NOMO-1 treated with dmso at 0.1 percent for 144 hours (cell line): Measurements from ENCODE around the gene ENAH.
"Not testable (repeated sequence)": the region's sequence is repeated elsewhere in the genome, so short reads cannot be mapped to it uniquely, and the experiment has no call there.

Experiments
- DNase-seq: peaks from one replicate; lab custom pipeline; 2025; ENCODE audit not compliant: unreplicated experiment; lab: John Stamatoyannopoulos, UW

The ENAH gene

GRCh38 chr1:225474986-225475820, 177.7 kb downstream of the ENAH start:
- peak; percentile 15 for DNase-seq

DNA sequence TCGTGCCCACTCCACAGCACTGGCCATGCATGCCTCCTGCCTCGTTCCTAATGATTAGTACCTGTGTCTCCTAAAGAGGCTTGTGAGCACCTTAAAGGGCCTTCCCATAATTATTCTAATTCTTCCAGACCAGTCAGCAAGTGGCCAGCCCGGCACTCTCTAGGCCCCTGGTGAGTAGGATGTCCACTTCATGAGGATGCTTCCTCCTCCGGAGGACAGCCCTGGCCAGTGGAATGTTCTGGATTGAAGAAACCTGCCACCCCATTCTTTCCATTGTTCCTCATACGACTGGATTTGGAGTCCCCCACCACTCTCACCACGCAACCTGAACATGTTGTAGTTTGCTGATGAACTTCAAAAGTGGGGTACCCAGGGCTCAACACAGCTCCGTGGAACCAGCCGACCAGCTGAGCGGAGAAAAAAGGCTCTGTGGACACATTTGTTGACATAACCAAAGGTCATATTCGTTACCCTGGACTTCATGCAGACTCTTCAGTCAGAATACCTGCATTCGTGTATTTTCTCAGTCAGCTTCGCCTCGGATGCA, 178.4 kb downstream of the ENAH start:
- no peak for DNase-seq

DNA sequence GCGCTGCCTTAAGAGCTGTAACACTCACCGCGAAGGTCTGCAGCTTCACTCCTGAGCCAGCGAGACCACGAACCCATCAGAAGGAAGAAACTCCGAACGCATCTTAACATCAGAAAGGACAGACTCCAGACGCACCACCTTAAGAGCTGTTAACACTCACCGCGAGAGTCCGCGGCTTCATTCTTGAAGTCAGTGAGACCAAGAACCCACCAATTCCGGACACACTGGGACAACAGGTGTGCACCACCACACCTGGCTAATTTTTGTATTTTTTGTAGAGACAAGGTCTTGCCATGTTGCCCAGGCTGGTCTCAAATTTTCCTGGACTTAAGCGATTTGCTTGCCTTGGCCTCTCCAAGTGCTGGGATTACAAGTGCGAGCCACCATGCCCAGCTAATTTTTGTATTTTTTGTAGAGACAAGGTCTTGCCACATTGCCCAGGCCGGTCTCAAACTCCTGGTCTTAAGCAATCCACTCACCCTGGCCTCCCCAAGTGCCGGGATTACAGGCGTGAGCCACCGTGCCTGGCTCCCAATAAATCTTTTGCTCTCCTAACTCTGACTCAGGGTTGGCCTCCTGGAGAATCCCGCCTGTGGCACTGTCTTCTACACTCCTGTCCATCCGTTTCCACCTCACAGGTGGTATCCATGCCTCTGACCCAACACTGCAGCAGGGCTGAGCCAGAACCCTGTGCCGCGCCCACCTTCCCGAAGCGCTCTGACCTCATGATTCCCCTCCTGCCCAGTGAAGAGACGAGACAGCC, 179.1 kb downstream of the ENAH start:
- not testable (repeated sequence) for DNase-seq

GRCh38 chr1:225473266-225473665, 179.7 kb downstream of the ENAH start:
- not testable (repeated sequence) for DNase-seq

DNA sequence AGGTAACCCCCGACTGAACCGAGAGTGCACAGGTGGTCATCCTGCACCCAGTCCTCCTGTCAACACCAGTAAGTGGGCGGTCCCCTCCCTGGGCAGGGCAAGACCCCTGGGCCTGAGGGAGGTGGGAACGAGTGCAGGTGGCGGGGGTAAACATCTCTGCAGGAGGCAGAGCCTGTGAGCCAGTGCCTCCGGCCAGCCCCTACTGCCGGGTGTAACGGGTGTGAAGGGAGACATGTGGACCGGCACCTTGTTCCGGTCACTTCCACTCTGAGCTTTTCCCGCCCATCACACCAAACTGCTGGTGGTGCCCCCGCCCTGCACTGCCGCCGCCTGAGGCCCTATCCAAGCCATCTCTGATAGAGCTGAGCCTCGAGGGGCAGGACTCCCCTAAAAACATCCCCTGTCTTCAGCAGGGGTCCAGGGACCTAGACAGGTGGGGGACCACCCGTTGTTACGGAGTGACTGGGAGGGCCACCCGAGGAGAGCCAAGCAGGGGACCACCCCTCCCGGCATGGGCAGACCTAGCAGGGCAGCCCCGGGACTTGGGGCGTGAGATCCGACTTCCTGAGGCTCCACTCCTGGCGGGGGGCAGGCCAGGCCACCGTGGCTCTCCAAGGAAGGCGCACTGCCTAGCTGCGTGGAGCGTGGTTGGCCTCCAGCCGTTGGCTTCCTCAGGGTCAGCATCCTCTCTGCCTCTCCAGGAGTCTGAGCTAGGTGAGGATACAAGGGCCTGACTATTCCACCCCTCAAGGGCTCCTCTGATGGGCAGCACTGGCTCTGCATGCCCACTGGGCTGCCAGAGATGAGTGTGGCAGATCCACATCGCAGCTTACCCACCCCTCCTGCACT, 181.2 kb downstream of the ENAH start:
- no peak for DNase-seq

GRCh38 chr1:225471109-225471452, 181.8 kb downstream of the ENAH start:
- no peak for DNase-seq

DNA sequence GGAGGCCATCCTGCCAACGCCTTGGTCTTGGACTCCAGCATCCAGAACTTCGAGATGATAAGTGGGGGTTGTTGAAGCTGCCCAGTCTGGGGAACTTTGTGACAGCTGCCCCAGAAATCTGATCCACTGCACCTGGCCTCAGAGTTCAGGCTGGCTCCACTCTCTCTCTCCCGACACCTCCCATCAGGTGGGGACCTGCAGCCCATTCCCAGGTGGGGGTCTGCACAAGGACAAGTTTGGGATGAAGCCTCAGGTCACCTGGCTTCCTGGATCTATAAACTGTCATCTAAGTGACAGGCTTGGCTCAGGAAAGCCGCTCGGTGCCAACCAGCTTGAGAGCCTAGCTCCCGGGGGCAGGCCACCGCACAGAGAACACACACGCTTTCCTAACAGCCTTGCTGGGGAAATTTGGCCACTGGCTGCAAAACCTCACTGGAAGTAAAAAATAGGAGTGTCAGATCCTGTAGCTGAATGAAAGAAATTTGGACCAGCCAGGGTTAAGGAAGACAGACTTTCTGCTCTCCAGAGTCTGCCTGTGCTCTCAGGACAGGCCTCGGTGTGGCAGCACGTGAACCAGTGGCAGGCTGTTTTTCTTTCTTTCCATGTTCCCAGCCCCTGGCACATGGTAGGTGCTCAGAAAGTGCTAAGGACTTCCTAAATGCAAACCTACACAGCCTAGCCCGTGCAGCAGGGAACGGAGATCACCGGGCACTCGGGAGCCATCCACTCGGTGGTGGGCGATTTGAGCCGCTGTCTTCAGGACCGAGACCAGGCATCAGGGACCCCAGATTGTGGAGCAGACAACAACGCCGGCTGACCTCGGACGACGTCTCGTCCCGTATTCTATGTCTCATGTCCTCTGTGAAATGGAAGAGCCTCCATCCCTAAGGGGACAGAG, 182.5 kb downstream of the ENAH start:
- no peak for DNase-seq

DNA sequence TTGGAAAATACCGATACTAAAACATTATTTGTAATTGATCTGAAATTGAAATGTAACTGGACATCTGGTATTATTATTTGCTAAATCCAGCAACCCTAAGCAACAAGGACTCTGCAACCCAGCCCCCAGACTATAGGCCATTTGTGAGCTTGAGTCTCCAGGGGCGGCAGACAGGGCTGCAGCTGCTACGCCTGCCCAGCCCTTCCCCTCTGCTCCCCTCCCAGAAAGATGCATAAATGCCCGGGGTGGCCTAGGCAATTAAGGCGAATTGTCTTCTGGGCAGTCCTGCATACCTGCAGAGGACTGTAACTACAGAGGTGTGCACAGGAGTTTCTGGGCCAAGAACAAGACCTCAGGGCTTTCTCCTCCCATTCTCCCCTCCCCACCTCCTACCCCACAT, 183.9 kb downstream of the ENAH start:
- no peak for DNase-seq

DNA sequence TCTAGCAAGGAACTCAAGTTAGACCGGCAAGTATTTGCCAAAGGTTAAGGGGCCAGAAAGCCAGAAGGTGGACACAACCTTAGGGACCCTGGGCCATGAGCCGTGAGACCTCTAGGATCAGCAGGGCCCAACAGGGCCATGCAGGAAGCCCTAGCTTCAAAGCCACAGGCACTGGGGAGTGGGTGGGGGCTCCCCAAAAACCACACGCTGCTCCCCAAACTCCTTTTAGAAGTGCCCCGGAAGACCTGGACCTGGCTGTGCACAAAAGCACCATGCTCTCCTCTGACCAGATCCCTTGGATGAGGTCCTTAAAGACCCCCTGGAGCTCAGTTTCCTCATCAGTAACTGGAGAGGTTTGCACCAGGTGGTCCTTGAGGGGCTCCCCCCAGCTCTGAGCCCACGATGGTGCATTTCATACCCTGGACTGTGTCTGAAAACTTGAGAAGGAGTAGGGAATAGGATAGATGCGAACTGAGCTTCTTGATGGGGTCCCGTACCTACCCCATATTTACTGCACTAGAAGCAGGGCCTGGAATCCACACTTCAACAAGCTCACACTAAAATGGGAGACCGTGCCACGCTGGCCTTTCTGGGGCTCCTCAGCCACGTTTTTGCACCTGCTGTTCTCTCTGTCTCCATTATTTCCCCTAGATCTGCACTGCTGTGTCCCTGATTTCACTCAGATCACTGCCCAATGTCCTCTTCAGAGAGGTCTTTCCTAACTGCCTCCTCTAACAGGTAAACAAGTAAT, 184.5 kb downstream of the ENAH start:
- no peak for DNase-seq

DNA sequence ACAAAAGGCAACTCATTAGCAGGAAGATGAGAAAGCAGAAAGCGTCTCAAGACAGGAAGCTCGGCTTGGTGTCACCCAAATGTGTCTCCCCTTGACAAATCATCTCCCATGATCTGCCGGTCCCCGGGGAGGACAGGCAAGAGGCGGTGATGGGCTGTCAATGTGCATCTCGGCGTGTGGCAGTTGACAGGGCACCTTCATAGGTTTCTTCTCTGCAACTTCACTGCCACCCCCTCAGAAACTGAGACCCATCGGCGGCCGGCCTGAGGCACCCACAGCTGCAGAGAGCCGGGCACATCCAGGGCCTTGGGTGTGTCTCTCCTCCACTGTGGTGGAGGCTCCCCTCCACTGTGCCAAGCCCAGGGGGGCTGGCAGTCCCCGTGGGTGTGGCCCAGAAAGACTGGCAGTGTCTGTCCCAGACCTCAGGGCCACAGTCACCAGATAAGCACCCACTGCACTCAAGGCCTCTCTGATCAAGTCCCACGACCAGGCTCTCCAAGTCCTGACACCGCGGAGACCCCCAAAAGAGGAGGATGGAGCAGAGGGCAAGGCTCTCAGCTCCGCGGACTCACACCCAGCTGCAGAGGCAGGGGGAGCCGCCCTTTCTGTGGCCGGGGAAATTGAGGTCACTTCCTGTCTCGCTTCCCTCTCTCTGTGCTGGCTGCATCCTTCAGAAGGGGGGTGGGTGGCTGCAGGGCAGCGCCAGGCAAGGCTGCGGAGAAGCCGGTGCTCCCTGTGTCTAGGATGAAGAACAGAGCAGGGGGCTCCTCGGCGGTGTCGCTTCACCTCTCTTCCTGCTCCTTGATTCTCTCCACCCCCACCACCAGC, 185.5 kb downstream of the ENAH start:
- peak; percentile 82 for DNase-seq

- no peak for DNase-seq
Measured at GRCh38 chr1:225466848-225467192, 186.1 kb downstream of the ENAH start.

GRCh38 chr1:225465793-225466517, 187.0 kb downstream of the ENAH start:
- no peak for DNase-seq

- no peak for DNase-seq
Measured at GRCh38 chr1:225464851-225465792, 187.8 kb downstream of the ENAH start.

- no peak for DNase-seq
Measured at GRCh38 chr1:225462714-225463574, 190.0 kb downstream of the ENAH start.

- DNase-seq, result no peak
Measured at GRCh38 chr1:225462429-225462713, 190.6 kb downstream of the ENAH start.
